Activated CD8-positive, alpha-beta T cell treated with anti-CD3 and anti-CD28 coated beads for 36 hours (primary cell): ENCODE results near the gene ARID3B. TPM values are rescaled to one million over a fixed set of nuclear protein-coding genes. Genes with fewer than 3 reads are reported as not detected.

Experiments used
- ATAC-seq: fragments of 200-7000 bp; cut with Tn5 transposase; one replicate; pipeline ENCODE4 v1.10.0; 2021; ENCODE audit warnings: mild to moderate bottlenecking, moderate library complexity
- CTCF ChIA-PET: fragments of 350-600 bp; sonication (Branson Sonifier 250); formaldehyde crosslinking; loops from one replicate; lab custom pipeline; 2021; ENCODE audit warnings: antibody characterized with exemption; lab: Charles Lee
- POLR2A ChIA-PET: fragments of 350-600 bp; sonication (Branson Sonifier 250); formaldehyde crosslinking; loops from one replicate; lab custom pipeline; 2021; ENCODE audit warnings: antibody characterized with exemption; lab: Charles Lee
- DNase-seq: peaks from one replicate; pipeline ENCODE4 v3.0.0-alpha.2; 2020
- H3K27ac Mint-ChIP-seq: one replicate; pipeline ENCODE4 v1.8.0; 2021; ENCODE audit warnings: mild to moderate bottlenecking, mixed read lengths
- H3K27me3 Mint-ChIP-seq: one replicate; pipeline ENCODE4 v1.8.0; 2021; ENCODE audit warnings: mixed read lengths
- H3K36me3 Mint-ChIP-seq: one replicate; pipeline ENCODE4 v1.8.0; 2021; ENCODE audit warnings: low read depth, mixed read lengths
- H3K4me1 Mint-ChIP-seq: one replicate; pipeline ENCODE4 v1.8.0; 2021; ENCODE audit warnings: low read depth, mixed read lengths
- H3K4me3 Mint-ChIP-seq: one replicate; pipeline ENCODE4 v1.8.0; 2021; ENCODE audit warnings: mild to moderate bottlenecking, moderate library complexity, mixed read lengths
- H3K9me3 Mint-ChIP-seq: one replicate; pipeline ENCODE4 v1.8.0; 2021; ENCODE audit warnings: mixed read lengths
- intact Hi-C: fragments of 100-400 bp; cut with micrococcal nuclease; formaldehyde crosslinking; loops from one replicate; pipeline ENCODE4 v1.10.0; 2022
- total RNA-seq, 2 experiments: library from RNA; stranded (reverse); gene quantifications; one replicate each; pipeline ENCODE4 v1.2.3, GENCODE V29; 2021
- TF ChIP-seq, protein P1 (sequence below): fragments of 200-600 bp; IDR thresholded peaks from one replicate; pipeline ENCODE4 v1.8.0; 2022; ENCODE audit warnings: antibody characterized with exemption, mild to moderate bottlenecking

The ARID3B gene
- total RNA-seq, 2 experiments from 2014 or later: 35.2 to 36.2 TPM

DNA sequence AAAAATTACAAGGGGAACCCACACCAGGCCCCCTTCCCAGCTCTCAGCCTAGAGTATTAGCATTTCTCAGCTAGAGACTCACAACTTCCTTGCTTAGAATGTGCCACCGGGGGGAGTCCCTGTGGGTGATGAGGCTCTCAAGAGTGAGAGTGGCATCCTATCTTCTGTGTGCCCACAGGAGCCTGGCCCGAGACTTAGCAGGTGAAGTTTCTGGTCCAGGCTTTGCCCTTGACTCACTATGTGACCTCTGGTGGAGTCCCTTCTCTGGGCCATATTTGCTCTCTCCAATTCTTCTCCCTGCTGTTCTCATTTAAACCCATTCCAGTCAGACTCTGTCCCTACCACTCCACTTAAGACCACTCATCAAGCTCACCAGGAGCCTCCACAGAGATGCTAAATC, 92.8 kb downstream of the ARID3B start:
- peak; percentile 25 for DNase-seq
- intact Hi-C loops: loop anchor here (5.0 kb wide), 1 partner anchor 261 kb away; no protein-coding TSS in a partner anchor
- ChIA-PET POLR2A (interaction anchor here (0.9 to 2.2 kb wide), 3 partner anchors 136 to 257 kb away, joined by 3 to 7 read pairs (median 3); no protein-coding TSS in a partner anchor), CTCF (interaction anchor here (1.1 to 14.7 kb wide), 21 partner anchors 13 to 319 kb away, joined by 3 to 576 read pairs (median 9); partner anchors contain the start of genes CLK3 and CYP1A1)
- TF ChIP-seq, protein P1, sequence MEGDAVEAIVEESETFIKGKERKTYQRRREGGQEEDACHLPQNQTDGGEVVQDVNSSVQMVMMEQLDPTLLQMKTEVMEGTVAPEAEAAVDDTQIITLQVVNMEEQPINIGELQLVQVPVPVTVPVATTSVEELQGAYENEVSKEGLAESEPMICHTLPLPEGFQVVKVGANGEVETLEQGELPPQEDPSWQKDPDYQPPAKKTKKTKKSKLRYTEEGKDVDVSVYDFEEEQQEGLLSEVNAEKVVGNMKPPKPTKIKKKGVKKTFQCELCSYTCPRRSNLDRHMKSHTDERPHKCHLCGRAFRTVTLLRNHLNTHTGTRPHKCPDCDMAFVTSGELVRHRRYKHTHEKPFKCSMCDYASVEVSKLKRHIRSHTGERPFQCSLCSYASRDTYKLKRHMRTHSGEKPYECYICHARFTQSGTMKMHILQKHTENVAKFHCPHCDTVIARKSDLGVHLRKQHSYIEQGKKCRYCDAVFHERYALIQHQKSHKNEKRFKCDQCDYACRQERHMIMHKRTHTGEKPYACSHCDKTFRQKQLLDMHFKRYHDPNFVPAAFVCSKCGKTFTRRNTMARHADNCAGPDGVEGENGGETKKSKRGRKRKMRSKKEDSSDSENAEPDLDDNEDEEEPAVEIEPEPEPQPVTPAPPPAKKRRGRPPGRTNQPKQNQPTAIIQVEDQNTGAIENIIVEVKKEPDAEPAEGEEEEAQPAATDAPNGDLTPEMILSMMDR: no peak
- Mint-ChIP-seq H3K4me3 (no peak overlapping the region), H3K27ac (peak overlapping the region; percentile 51), H3K4me1 (no peaks in the 10 kb centered on the region), H3K27me3 (no peaks in the 10 kb centered on the region), H3K9me3 (no peaks in the 10 kb centered on the region), H3K36me3 (peaks cover 33% of the 10 kb centered on the region)
- ATAC-seq: no peak

GRCh38 chr15:74635228-74635627, 94.2 kb downstream of the ARID3B start:
- CTCF ChIA-PET: interaction anchor here (0.6 to 14.7 kb wide), 54 partner anchors 8 to 347 kb away, joined by 3 to 576 read pairs (median 5); partner anchors contain the start of genes CLK3, CSK, CYP1A1 and CYP1A2
- peak overlapping the region; percentile 39 for H3K27ac Mint-ChIP-seq
- H3K4me3 Mint-ChIP-seq: no peak overlapping the region
- peaks cover 30% of the 10 kb centered on the region for H3K36me3 Mint-ChIP-seq
- DNase-seq: peak; percentile 84
- intact Hi-C loops: loop anchor here (1.0 kb wide), 1 partner anchor 134 kb away; no protein-coding TSS in a partner anchor
- TF ChIP-seq, protein P1: peak; percentile 89
- no peaks in the 10 kb centered on the region for H3K27me3 Mint-ChIP-seq
- peak; percentile 94 for ATAC-seq
- no peaks in the 10 kb centered on the region for H3K4me1 Mint-ChIP-seq
- POLR2A ChIA-PET: interaction anchor here (0.6 to 1.7 kb wide), 5 partner anchors 14 to 137 kb away, joined by 3 to 9 read pairs (median 3); no protein-coding TSS in a partner anchor
- no peaks in the 10 kb centered on the region for H3K9me3 Mint-ChIP-seq

DNA sequence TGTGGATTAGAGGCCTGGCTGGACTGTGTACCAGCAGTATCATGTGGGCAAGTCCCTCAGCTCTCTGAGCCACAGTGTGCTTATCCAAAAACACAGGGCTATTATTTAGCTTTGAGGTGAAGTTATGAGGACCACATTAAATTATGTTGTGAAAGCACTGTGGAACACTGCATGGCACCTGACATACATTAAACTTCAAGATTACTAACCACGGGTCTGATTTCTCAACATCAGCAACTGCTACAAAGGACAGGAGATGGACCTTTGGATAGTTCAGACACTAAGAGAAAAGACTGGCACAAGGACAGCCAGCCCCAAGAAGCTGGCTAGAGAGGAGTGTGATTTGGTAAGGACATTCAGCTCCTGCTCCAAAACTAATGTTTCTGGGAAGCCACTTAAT, 96.0 kb downstream of the ARID3B start:
- intact Hi-C loops: no loop called here
- no peaks in the 10 kb centered on the region for H3K9me3 Mint-ChIP-seq
- DNase-seq (no peak), ATAC-seq (no peak)
- CTCF ChIA-PET: interaction anchor here (0.6 to 14.7 kb wide), 10 partner anchors 8 to 291 kb away, joined by 3 to 576 read pairs (median 8); partner anchors contain the start of genes CLK3 and CYP1A2
- H3K36me3 Mint-ChIP-seq: peaks cover 27% of the 10 kb centered on the region
- TF ChIP-seq, protein P1: no peak
- POLR2A ChIA-PET: interaction anchor here (0.9 kb wide), 1 partner anchor 9 kb away, joined by 3 read pairs; no protein-coding TSS in a partner anchor
- peaks cover 10% of the 10 kb centered on the region for H3K4me1 Mint-ChIP-seq
- H3K27ac Mint-ChIP-seq: no peak overlapping the region
- no peak overlapping the region for H3K4me3 Mint-ChIP-seq
- H3K27me3 Mint-ChIP-seq: no peaks in the 10 kb centered on the region

GRCh38 chr15:74641151-74641550, 100.1 kb downstream of the ARID3B start:
- Mint-ChIP-seq H3K27ac (peak overlapping the region; percentile 55), H3K36me3 (peaks cover 12% of the 10 kb centered on the region), H3K9me3 (no peaks in the 10 kb centered on the region), H3K4me1 (peaks cover 20% of the 10 kb centered on the region), H3K27me3 (no peaks in the 10 kb centered on the region), H3K4me3 (no peak overlapping the region)
- intact Hi-C loops: no loop called here
- DNase-seq (no peak), ATAC-seq (no peak)
- ChIA-PET POLR2A (interaction anchor here (0.9 to 1.2 kb wide), 4 partner anchors 9 to 136 kb away, joined by 3 to 5 read pairs (median 4); no protein-coding TSS in a partner anchor), CTCF (interaction anchor here (0.7 to 14.7 kb wide), 7 partner anchors 9 to 309 kb away, joined by 3 to 576 read pairs (median 4); partner anchors contain the start of gene CPLX3)
- TF ChIP-seq, protein P1: no peak

DNA sequence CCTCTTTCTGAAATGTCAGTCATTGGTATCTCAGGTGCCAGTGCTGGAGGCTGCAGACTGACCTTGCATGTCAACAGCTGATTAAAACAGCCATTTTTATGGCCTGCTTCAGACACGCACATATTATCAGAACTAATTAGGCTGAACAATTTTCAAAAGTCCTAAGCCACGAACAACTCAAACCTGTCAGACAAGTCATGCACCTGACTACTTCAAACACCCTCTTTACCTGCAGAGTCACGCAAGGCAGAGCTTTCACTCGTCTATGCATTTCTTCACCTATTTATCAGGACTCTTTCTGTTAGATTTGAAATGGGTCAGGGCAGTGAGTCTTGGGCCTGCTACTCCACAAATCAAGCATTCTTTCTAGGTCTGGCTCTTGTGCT, 101.3 kb downstream of the ARID3B start:
- peaks cover 20% of the 10 kb centered on the region for H3K4me1 Mint-ChIP-seq
- H3K4me3 Mint-ChIP-seq: no peak overlapping the region
- no peaks in the 10 kb centered on the region for H3K9me3 Mint-ChIP-seq
- DNase-seq (no peak), ATAC-seq (no peak)
- ChIA-PET CTCF (interaction anchor here (1.3 to 14.7 kb wide), 3 partner anchors 10 to 308 kb away, joined by 3 to 576 read pairs (median 21); no protein-coding TSS in a partner anchor), POLR2A (interaction anchor here (1.3 kb wide), 1 partner anchor 9 kb away, joined by 4 read pairs; no protein-coding TSS in a partner anchor)
- H3K36me3 Mint-ChIP-seq: peaks cover 10% of the 10 kb centered on the region
- TF ChIP-seq, protein P1: no peak
- no peaks in the 10 kb centered on the region for H3K27me3 Mint-ChIP-seq
- intact Hi-C loops: no loop called here
- H3K27ac Mint-ChIP-seq: peak overlapping the region; percentile 36
